Esophagus (tissue), 2 donors: Measurements from ENCODE around the gene RNU7-1. TPM values are rescaled to one million over a fixed set of nuclear protein-coding genes. Genes with fewer than 3 reads are reported as not detected.

Experiments used
- H3K27ac ChIP-seq, 2 donors: one replicate each; pipeline ENCODE4 v1.5.1; 2013; ENCODE audit warnings: low read depth in 2 of 2, mild to moderate bottlenecking in 2 of 2, inconsistent platforms in 1 of 2, low read length in 1 of 2, moderate library complexity in 1 of 2
- H3K27me3 ChIP-seq, 2 donors: one replicate each; pipeline ENCODE4 v1.6.1; 2013; ENCODE audit warnings: low read length in 2 of 2, control low read depth in 1 of 2, mild to moderate bottlenecking in 1 of 2; ENCODE audit not compliant: insufficient read depth in 2 of 2, control insufficient read depth in 1 of 2
- H3K36me3 ChIP-seq, 2 donors: one replicate each; pipeline ENCODE4 v1.6.1; 2013; ENCODE audit warnings: low read length in 1 of 2; ENCODE audit not compliant: control insufficient read depth in 2 of 2, insufficient read depth in 2 of 2
- H3K4me1 ChIP-seq, 2 donors: one replicate each; pipeline ENCODE4 v1.6.1; 2013; ENCODE audit warnings: low read length in 1 of 2; ENCODE audit not compliant: control insufficient read depth in 2 of 2, insufficient read depth in 2 of 2
- H3K4me3 ChIP-seq, 2 donors: one replicate each; pipeline ENCODE4 v1.5.1; 2013; ENCODE audit warnings: low read length in 2 of 2, mild to moderate bottlenecking in 2 of 2, low read depth in 1 of 2, moderate library complexity in 1 of 2
- H3K9me3 ChIP-seq, 2 donors: one replicate each; pipeline ENCODE4 v1.6.1; 2013; ENCODE audit warnings: mild to moderate bottlenecking in 2 of 2, low read depth in 1 of 2, low read length in 1 of 2, moderate library complexity in 1 of 2; ENCODE audit not compliant: control insufficient read depth in 2 of 2, insufficient read depth in 1 of 2
- WGBS, 2 donors: extraction: QIAGEN DNeasy Blood & Tissue Kit; methylation state at CpG; one replicate each; pipeline ENCODE4 v1.1.7; 2013; 5-methylcytosine and 5-hydroxymethylcytosine counted together
- polyA plus RNA-seq, 2 donors: library from polyadenylated mRNA; stranded (reverse); fragments of 200-250 nt; gene quantifications; one replicate each; pipeline ENCODE4 v1.2.3, GENCODE V29; 2013
- donor health status: healthy with polysubstance abuse.
- donor health status: Bipolar disorder and iron deficiency.

The RNU7-1 gene
- polyA plus RNA-seq, 2 donors, result not detected

GRCh38 chr12:6936636-6937480 lies 6.8 kb upstream of the RNU7-1 start:
- H3K27ac ChIP-seq, result peak overlapping the region; percentile 85 to 93
- H3K27me3 ChIP-seq, result no peaks in the 10 kb centered on the region
- H3K9me3 ChIP-seq, result no peaks in the 10 kb centered on the region
- H3K4me3 ChIP-seq, result peak overlapping the region; percentile 55 to 70
- peaks cover 0 to 6% of the 10 kb centered on the region in 2 donors for H3K4me1 ChIP-seq
- H3K36me3 ChIP-seq, result peaks cover 3 to 30% of the 10 kb centered on the region in 2 donors
- WGBS, 2 donors, result 21 to 30% methylated on average over 32 to 36 of the region's 36 CpGs

GRCh38 chr12:6937481-6938352 lies 5.9 kb upstream of the RNU7-1 start:
- H3K27me3 ChIP-seq, result no peaks in the 10 kb centered on the region
- peak overlapping the region; percentile 85 to 93 for H3K27ac ChIP-seq
- peak overlapping the region; percentile 55 to 70 for H3K4me3 ChIP-seq
- H3K9me3 ChIP-seq, result no peaks in the 10 kb centered on the region
- H3K36me3 ChIP-seq, result peaks cover 3 to 31% of the 10 kb centered on the region in 2 donors
- peaks cover 0 to 6% of the 10 kb centered on the region in 2 donors for H3K4me1 ChIP-seq
- whole genome bisulfite sequencing, 2 donors, result 0 to 1% methylated on average over 77 to 80 of the region's 80 CpGs

GRCh38 chr12:6938353-6939190 lies 5.0 kb upstream of the RNU7-1 start:
- Histone ChIP-seq H3K27ac (peak overlapping the region; percentile 57 to 85), H3K4me1 (peaks cover 0 to 6% of the 10 kb centered on the region in 2 donors), H3K9me3 (no peaks in the 10 kb centered on the region), H3K27me3 (no peaks in the 10 kb centered on the region), H3K4me3 (no peak overlapping the region), H3K36me3 (peaks cover 3 to 31% of the 10 kb centered on the region in 2 donors)
- WGBS, 2 donors, result 73 to 78% methylated on average over 31 to 32 of the region's 32 CpGs

GRCh38 chr12:6939191-6939540 lies 4.5 kb upstream of the RNU7-1 start:
- H3K9me3 ChIP-seq, result no peaks in the 10 kb centered on the region
- H3K4me1 ChIP-seq, result peaks cover 0 to 6% of the 10 kb centered on the region in 2 donors
- H3K27ac ChIP-seq, result no peak overlapping the region
- no peak overlapping the region for H3K4me3 ChIP-seq
- H3K36me3 ChIP-seq, result peaks cover 3 to 27% of the 10 kb centered on the region in 2 donors
- no peaks in the 10 kb centered on the region for H3K27me3 ChIP-seq
- WGBS, 2 donors, result 59 to 75% methylated on average over 2 of the region's 2 CpGs

- Histone ChIP-seq H3K27ac (no peak overlapping the region), H3K4me3 (no peak overlapping the region), H3K36me3 (peaks cover 0 to 14% of the 10 kb centered on the region in 2 donors), H3K27me3 (no peaks in the 10 kb centered on the region), H3K9me3 (no peaks in the 10 kb centered on the region), H3K4me1 (peaks cover 0 to 10% of the 10 kb centered on the region in 2 donors)
- 75 to 79% methylated on average over 12 of the region's 12 CpGs for WGBS, 2 donors
Observed at GRCh38 chr12:6941267-6941666, 2.3 kb upstream of the RNU7-1 start.

GRCh38 chr12:6941782-6942181 lies 1.8 kb upstream of the RNU7-1 start:
- Histone ChIP-seq H3K4me1 (peaks cover 0 to 11% of the 10 kb centered on the region in 2 donors), H3K27me3 (no peaks in the 10 kb centered on the region), H3K9me3 (no peaks in the 10 kb centered on the region), H3K4me3 (no peak overlapping the region), H3K36me3 (peaks cover 0 to 10% of the 10 kb centered on the region in 2 donors), H3K27ac (no peak overlapping the region)
- 66 to 74% methylated on average over 12 of the region's 12 CpGs for WGBS, 2 donors

- Histone ChIP-seq H3K27me3 (no peaks in the 10 kb centered on the region), H3K4me1 (peaks cover 0 to 9% of the 10 kb centered on the region in 2 donors), H3K9me3 (no peaks in the 10 kb centered on the region), H3K36me3 (peaks cover 0 to 10% of the 10 kb centered on the region in 2 donors), H3K27ac (peak overlapping the region in 1 of 2 donors; percentile 90), H3K4me3 (no peak overlapping the region)
- WGBS, 2 donors, result 77 to 79% methylated on average over 11 of the region's 11 CpGs
Observed at GRCh38 chr12:6942331-6942665, 1.3 kb upstream of the RNU7-1 start.

- Histone ChIP-seq H3K36me3 (peaks cover 0 to 10% of the 10 kb centered on the region in 2 donors), H3K9me3 (no peaks in the 10 kb centered on the region), H3K27me3 (no peaks in the 10 kb centered on the region), H3K27ac (peak overlapping the region; percentile 90 to 95), H3K4me3 (peak overlapping the region in 1 of 2 donors; percentile 7), H3K4me1 (peaks cover 0 to 8% of the 10 kb centered on the region in 2 donors)
- 0% methylated on average over 13 of the region's 13 CpGs for WGBS, 2 donors
Observed at GRCh38 chr12:6943389-6943721, 261 bp upstream of the RNU7-1 start.
